SK-N-MC (cell line): ENCODE measurements around the gene FHIT.

Source experiments
- FOXP2 ChIP-seq: optimal IDR thresholded peaks from 2 replicates; pipeline ENCODE3; 2011; ENCODE audit warnings: mild to moderate bottlenecking, moderate library complexity; ENCODE audit not compliant: insufficient read depth; ENCODE audit errors: extremely low read length, control extremely low read depth
- POLR2AphosphoS5 ChIP-seq: IDR thresholded peaks from 2 replicates; pipeline ENCODE4 v1.6.1; 2012; ENCODE audit warnings: mild to moderate bottlenecking, low read depth, low read length, borderline replicate concordance

DNA sequence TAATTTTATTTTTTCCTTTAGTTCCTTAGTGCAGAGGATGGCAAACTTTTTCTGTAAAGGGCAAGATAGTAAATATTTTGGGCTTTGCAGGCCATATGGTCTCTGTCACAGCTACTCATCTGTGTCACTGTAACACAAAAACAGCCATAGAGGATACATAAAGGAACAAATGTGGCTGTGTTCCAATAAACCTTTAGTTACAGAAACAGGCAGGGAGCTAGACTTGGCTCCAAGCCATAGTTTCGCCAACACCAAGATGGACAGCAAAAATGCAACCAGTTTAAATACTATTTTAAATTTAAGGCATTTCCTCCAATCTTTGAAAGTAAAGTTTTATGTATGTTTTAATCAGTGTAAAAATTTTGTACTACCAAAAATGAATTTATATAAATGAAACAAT is 753.4 kb downstream of the FHIT start:
- TF ChIP-seq FOXP2: no peak
- TF ChIP-seq POLR2AphosphoS5: no peak
